OCI-LY7 (cell line): ENCODE measurements around the gene RBM38. TPM values are rescaled to one million over a fixed set of nuclear protein-coding genes. Genes with fewer than 3 reads are reported as not detected.

Experiments used
- BruUV-seq: library from RNA; stranded (reverse); fragments of 400-500 nt; replicated peaks from 2 replicates; lab custom pipeline; 2021; lab: Mats Ljungman, UMichigan
- CTCF ChIA-PET: fragments of 300-600 bp; sonication (Branson Sonifier 250); formaldehyde crosslinking; loops from one replicate; lab custom pipeline; 2022; ENCODE audit warnings: antibody characterized with exemption; ENCODE audit not compliant: unreplicated experiment; lab: Charles Lee
- POLR2A ChIA-PET: fragments of 300-600 bp; sonication (Branson Sonifier 250); formaldehyde crosslinking; loops from one replicate; lab custom pipeline; 2022; ENCODE audit warnings: antibody characterized with exemption; lab: Charles Lee
- DNase-seq: peaks from one replicate; pipeline ENCODE4 v3.0.0-alpha.2; 2015; ENCODE audit warnings: low spot score
- H2AFZ ChIP-seq: fragments of 200-600 bp; sonication (generic), shearing (Covaris generic); 2 replicates; pipeline ENCODE4 v1.6.1; 2014; ENCODE audit warnings: mild to moderate bottlenecking, antibody characterized with exemption, low read length, moderate library complexity
- H3K27ac ChIP-seq: fragments of 200-600 bp; sonication (generic); 2 replicates; pipeline ENCODE4 v1.5.1; 2014; ENCODE audit warnings: mixed run types, low read depth, mild to moderate bottlenecking, moderate library complexity, low read length, inconsistent platforms; ENCODE audit not compliant: poor library complexity, severe bottlenecking
- H3K36me3 ChIP-seq: fragments of 200-600 bp; sonication (generic); 2 replicates; pipeline ENCODE4 v1.6.1; 2014; ENCODE audit warnings: mild to moderate bottlenecking, antibody characterized with exemption, low read length, moderate library complexity, mixed read lengths; ENCODE audit not compliant: insufficient read depth
- H3K4me1 ChIP-seq: fragments of 200-600 bp; sonication (generic); 2 replicates; pipeline ENCODE4 v1.5.1; 2014; ENCODE audit warnings: mild to moderate bottlenecking, low read length; ENCODE audit not compliant: insufficient read depth, poor library complexity, severe bottlenecking
- H3K4me2 ChIP-seq: fragments of 200-600 bp; sonication (generic); 2 replicates; pipeline ENCODE4 v1.6.1; 2014; ENCODE audit warnings: mild to moderate bottlenecking, low read length
- H3K4me3 ChIP-seq: fragments of 200-600 bp; sonication (generic); 2 replicates; pipeline ENCODE4 v1.5.1; 2014; ENCODE audit warnings: mild to moderate bottlenecking, low read depth, low read length; ENCODE audit not compliant: poor library complexity, severe bottlenecking
- H3K79me2 ChIP-seq: fragments of 200-600 bp; sonication (generic); 2 replicates; pipeline ENCODE4 v1.6.1; 2016; ENCODE audit warnings: low read depth, mild to moderate bottlenecking, low read length, moderate library complexity, mixed read lengths; ENCODE audit not compliant: insufficient read depth
- H3K9me2 ChIP-seq: fragments of 200-600 bp; sonication (generic); 2 replicates; pipeline ENCODE4 v1.6.1; 2016; ENCODE audit warnings: mild to moderate bottlenecking, low read length, mixed read lengths; ENCODE audit not compliant: insufficient read depth
- H3K9me3 ChIP-seq: fragments of 200-600 bp; sonication (generic); 2 replicates; pipeline ENCODE4 v1.6.1; 2014; ENCODE audit warnings: mild to moderate bottlenecking, mixed run types, low read length, mixed read lengths
- H4K20me1 ChIP-seq: fragments of 200-600 bp; sonication (generic); 2 replicates; pipeline ENCODE4 v1.6.1; 2014; ENCODE audit warnings: mild to moderate bottlenecking, antibody characterized with exemption, low read length, moderate library complexity, mixed read lengths; ENCODE audit not compliant: insufficient read depth
- CTCF ChIP-seq: fragments of 200-600 bp; sonication (generic); conservative IDR thresholded peaks from 2 replicates; pipeline ENCODE4 v1.5.1; 2014; ENCODE audit warnings: mild to moderate bottlenecking, antibody characterized with exemption, low read length, moderate library complexity, mixed read lengths
- EZH2phosphoT487 ChIP-seq: fragments of 200-600 bp; sonication (generic); IDR thresholded peaks from 2 replicates; pipeline ENCODE4 v1.6.1; 2018; ENCODE audit warnings: low read depth, borderline replicate concordance, mild to moderate bottlenecking, mixed run types, antibody characterized with exemption, low read length, moderate library complexity, mixed read lengths
- intact Hi-C: fragments of 100-400 bp; cut with micrococcal nuclease; formaldehyde crosslinking; loops from one replicate; pipeline ENCODE4 v1.10.0; 2022; ENCODE audit not compliant: unreplicated experiment
- total RNA-seq, 2 experiments: library from RNA; depleted of rRNA in 1 of 2; stranded (reverse); fragments of >200 nt in 1 of 2; shearing (Covaris generic) in 1 of 2; gene quantifications; 2 replicates each; pipeline ENCODE4 v1.2.3, GENCODE V29; 2014 to 2022

Gene RBM38
- total RNA-seq, 2 experiments from 2014 or later = 119 to 174 TPM

GRCh38 chr20:57386762-57387161, 4.4 kb upstream of the RBM38 start:
- Histone ChIP-seq H3K4me1 (peaks cover 57% of the 10 kb centered on the region), H3K4me3 (no peak overlapping the region), H3K4me2 (no peak overlapping the region), H3K9me3 (no peaks in the 10 kb centered on the region), H3K9me2 (no peaks in the 10 kb centered on the region), H4K20me1 (no peaks in the 10 kb centered on the region), H3K36me3 (peaks cover 15% of the 10 kb centered on the region), H3K27ac (no peak overlapping the region), H2AFZ (no peak overlapping the region), H3K79me2 (no peaks in the 10 kb centered on the region; the same call in 1 of the 2 replicates)
- BruUV-seq = no TSS peak
- intact Hi-C loops = no loop called here
- no peak for DNase-seq
- TF ChIP-seq CTCF (no peak), EZH2phosphoT487 (no peak)
- ChIA-PET POLR2A (interaction anchor here (4.2 kb wide), 1 partner anchor 12 kb away, joined by 21 read pairs; no protein-coding TSS in a partner anchor), CTCF (interaction anchor here (1.0 kb wide), 1 partner anchor 106 kb away, joined by 3 read pairs; no protein-coding TSS in a partner anchor)

GRCh38 chr20:57387463-57387862, 3.7 kb upstream of the RBM38 start:
- intact Hi-C loops = no loop called here
- Histone ChIP-seq H3K4me3 (no peak overlapping the region), H4K20me1 (peaks cover 4% of the 10 kb centered on the region; the same call in 1 of the 2 replicates), H3K4me2 (no peak overlapping the region), H3K36me3 (peaks cover 15% of the 10 kb centered on the region), H2AFZ (no peak overlapping the region), H3K27ac (no peak overlapping the region), H3K9me3 (no peaks in the 10 kb centered on the region), H3K4me1 (peaks cover 50% of the 10 kb centered on the region), H3K9me2 (no peaks in the 10 kb centered on the region), H3K79me2 (peaks cover 6% of the 10 kb centered on the region)
- ChIA-PET POLR2A (interaction anchor here (0.5 to 4.2 kb wide), 3 partner anchors 11 to 206 kb away, joined by 3 to 21 read pairs (median 3); no protein-coding TSS in a partner anchor), CTCF (interaction anchor here (1.0 kb wide), 1 partner anchor 106 kb away, joined by 3 read pairs; no protein-coding TSS in a partner anchor)
- DNase-seq = no peak
- TF ChIP-seq CTCF = no peak
- no peak for TF ChIP-seq EZH2phosphoT487
- no TSS peak for BruUV-seq

GRCh38 chr20:57387945-57388371, 3.2 kb upstream of the RBM38 start:
- Histone ChIP-seq H3K79me2 (peaks cover 11% of the 10 kb centered on the region), H4K20me1 (peaks cover 8% of the 10 kb centered on the region), H3K4me3 (no peak overlapping the region), H3K27ac (no peak overlapping the region), H3K4me2 (no peak overlapping the region), H3K9me2 (no peaks in the 10 kb centered on the region), H3K9me3 (no peaks in the 10 kb centered on the region), H2AFZ (no peak overlapping the region), H3K4me1 (peaks cover 47% of the 10 kb centered on the region), H3K36me3 (peaks cover 15% of the 10 kb centered on the region)
- POLR2A ChIA-PET = interaction anchor here (0.5 to 4.2 kb wide), 3 partner anchors 11 to 205 kb away, joined by 3 to 21 read pairs (median 3); no protein-coding TSS in a partner anchor
- no TSS peak for BruUV-seq
- intact Hi-C loops = no loop called here
- no peak for DNase-seq
- CTCF ChIA-PET = interaction anchor here (0.6 to 1.0 kb wide), 2 partner anchors 105 to 204 kb away, joined by 3 read pairs; no protein-coding TSS in a partner anchor
- no peak for TF ChIP-seq CTCF
- no peak for TF ChIP-seq EZH2phosphoT487
